A172 (cell line): ENCODE data around the gene HLA-E. TPM values are rescaled to one million over a fixed set of nuclear protein-coding genes. Genes with fewer than 3 reads are reported as not detected.
A peak's percentile ranks its signal among the peaks of the same experiment; 100 is the strongest.

Experiments
- DNase-seq: peaks from one replicate; pipeline ENCODE4 v3.0.0-alpha.2; 2015; ENCODE audit warnings: low spot score
- total RNA-seq: library from RNA; depleted of rRNA; stranded (reverse); fragments of >200 nt; shearing (Covaris generic); gene quantifications from 2 replicates; pipeline ENCODE4 v1.2.3, GENCODE V29; 2014; rRNA removed

HLA-E gene
- total RNA-seq, 1 experiment from 2014 or later = 89.5 TPM

- peak; percentile 75 for DNase-seq
These were observed 52.5 kb downstream of the HLA-E start for GRCh38 chr6:30541515-30542403.

DNA sequence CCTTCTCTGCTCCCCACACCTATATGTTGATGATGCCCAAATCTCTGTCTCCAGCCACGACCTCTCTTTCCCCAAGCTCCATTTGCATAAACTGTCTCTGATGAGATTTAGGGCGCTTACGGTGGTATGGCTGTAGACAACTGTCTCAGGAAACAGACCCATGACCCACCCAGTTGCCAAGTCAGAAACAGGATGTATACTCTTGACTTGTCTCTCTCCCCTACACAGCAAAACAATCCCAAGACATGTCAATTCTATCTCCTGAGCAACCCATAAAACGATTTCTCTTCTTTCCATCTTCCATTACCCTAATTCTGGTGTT is 53.1 kb downstream of the HLA-E start:
- no peak for DNase-seq

DNA sequence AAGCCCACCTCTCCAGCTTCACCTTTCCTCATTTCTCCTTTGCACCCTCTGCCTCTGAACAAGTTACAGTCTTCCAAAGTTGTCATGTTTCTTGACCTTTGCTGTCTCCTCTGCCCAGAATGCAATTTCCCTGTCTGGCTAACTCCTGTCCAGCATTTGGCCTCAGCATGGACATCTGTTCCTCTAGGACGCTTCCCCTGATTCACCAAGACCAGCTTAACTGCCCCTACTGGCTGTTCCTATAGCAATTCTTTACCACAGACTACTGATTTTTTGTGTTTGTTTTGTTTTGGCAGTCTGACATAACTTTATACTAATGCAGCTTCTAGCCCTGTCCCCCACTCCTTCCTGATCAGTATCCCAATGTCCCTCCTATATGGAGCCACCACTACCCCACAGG is 53.6 kb downstream of the HLA-E start:
- no peak for DNase-seq

Other genes starting within 250 kb of the HLA-E start
- gene TRIM39, start 162.6 kb upstream of the HLA-E start, total RNA-seq = 7.9 and 24.0 TPM in 2 replicates
- gene RPP21, start 144.4 kb upstream of the HLA-E start, total RNA-seq = 48.7 and 124 TPM in 2 replicates
- 15.0 and 28.2 TPM in 2 replicates for gene GNL1, start 67.0 kb downstream of the HLA-E start, total RNA-seq
- gene PRR3, start 67.8 kb downstream of the HLA-E start, total RNA-seq = 5.5 and 7.6 TPM in 2 replicates
- 45.6 and 45.7 TPM in 2 replicates for gene ABCF1, start 81.9 kb downstream of the HLA-E start, total RNA-seq
- 22.6 and 28.2 TPM in 2 replicates for gene PPP1R10, start 127.7 kb downstream of the HLA-E start, total RNA-seq
- gene MRPS18B, start 128.3 kb downstream of the HLA-E start, total RNA-seq = 76.8 and 82.8 TPM in 2 replicates
- 2.4 and 5.9 TPM in 2 replicates for gene ATAT1, start 137.4 kb downstream of the HLA-E start, total RNA-seq
- gene C6orf136, start 157.6 kb downstream of the HLA-E start, total RNA-seq = 4.8 and 6.1 TPM in 2 replicates
- 30.4 and 36.1 TPM in 2 replicates for gene DHX16, start 183.5 kb downstream of the HLA-E start, total RNA-seq
- 62.3 and 66.2 TPM in 2 replicates for gene PPP1R18, start 197.1 kb downstream of the HLA-E start, total RNA-seq
- 13.2 and 14.0 TPM in 2 replicates for gene NRM, start 201.5 kb downstream of the HLA-E start, total RNA-seq
- gene MDC1, start 227.8 kb downstream of the HLA-E start, total RNA-seq = 4.8 and 7.6 TPM in 2 replicates
- gene TUBB, start 230.8 kb downstream of the HLA-E start, total RNA-seq = 1,118 and 1,364 TPM in 2 replicates